GM12878 (cell line): ENCODE results near the gene AHCYL2. TPM values are rescaled to one million over a fixed set of nuclear protein-coding genes. Genes with fewer than 3 reads are reported as not detected.

ENCODE experiments used
- ATF7 ChIP-seq: fragments of 450-650 bp; IDR thresholded peaks from 2 replicates; pipeline ENCODE4 v1.6.1; 2016; ENCODE audit warnings: low read depth, mild to moderate bottlenecking
- BCL3 ChIP-seq: IDR thresholded peaks from 2 replicates; pipeline ENCODE4 v1.6.1; 2011; ENCODE audit warnings: borderline replicate concordance, low read depth, mild to moderate bottlenecking, moderate library complexity, low read length; ENCODE audit not compliant: insufficient read depth, poor library complexity, severe bottlenecking
- BCLAF1 ChIP-seq: fragments of 450-650 bp; IDR thresholded peaks from 2 replicates; pipeline ENCODE4 v1.6.1; 2017; ENCODE audit warnings: antibody characterized with exemption, mild to moderate bottlenecking, moderate library complexity
- CBX3 ChIP-seq: fragments of 200-600 bp; sonication (generic); IDR thresholded peaks from 2 replicates; pipeline ENCODE4 v1.6.1; 2016; ENCODE audit warnings: low read depth, borderline replicate concordance
- CHD1 ChIP-seq: IDR thresholded peaks from 2 replicates; pipeline ENCODE4 v1.6.1; 2012; ENCODE audit warnings: low read depth, low read length, improper control_type of control experiment
- CHD4 ChIP-seq: fragments of 200-600 bp; sonication (generic); IDR thresholded peaks from 2 replicates; pipeline ENCODE4 v1.6.1; 2016; ENCODE audit warnings: mild to moderate bottlenecking
- EZH2 ChIP-seq: IDR thresholded peaks from 2 replicates; pipeline ENCODE4 v1.6.1; 2012; ENCODE audit warnings: low read depth, mild to moderate bottlenecking, control low read depth, inconsistent platforms, low read length, borderline replicate concordance; ENCODE audit not compliant: control insufficient read depth
- JUNB ChIP-seq: IDR thresholded peaks from 2 replicates; pipeline ENCODE4 v1.6.1; 2016; ENCODE audit warnings: antibody characterized with exemption, mild to moderate bottlenecking
- LARP7 ChIP-seq: fragments of 450-650 bp; IDR thresholded peaks from 2 replicates; pipeline ENCODE4 v1.6.1; 2017; ENCODE audit warnings: mild to moderate bottlenecking
- MAX ChIP-seq: IDR thresholded peaks from 2 replicates; pipeline ENCODE4 v1.6.1; 2012; ENCODE audit warnings: low read depth, low read length, improper control_type of control experiment
- MEF2A ChIP-seq: IDR thresholded peaks from 2 replicates; pipeline ENCODE4 v1.6.1; 2011; ENCODE audit warnings: low read depth, mild to moderate bottlenecking, low read length, moderate library complexity; ENCODE audit not compliant: insufficient read depth
- MTA3 ChIP-seq: IDR thresholded peaks from 2 replicates; pipeline ENCODE4 v1.6.1; 2012; ENCODE audit warnings: low read length, inconsistent platforms, borderline replicate concordance
- NFXL1 ChIP-seq: fragments of 450-650 bp; IDR thresholded peaks from 2 replicates; pipeline ENCODE4 v1.6.1; 2017; ENCODE audit warnings: antibody characterized with exemption, mild to moderate bottlenecking, borderline replicate concordance
- NKRF ChIP-seq: fragments of 450-650 bp; conservative IDR thresholded peaks from 2 replicates; pipeline ENCODE4 v1.6.1; 2017; ENCODE audit warnings: mild to moderate bottlenecking, moderate library complexity
- RELA ChIP-seq: fragments of 450-650 bp; IDR thresholded peaks from 2 replicates; pipeline ENCODE4 v1.8.0; 2014; ENCODE audit warnings: borderline replicate concordance; ENCODE audit not compliant: partially characterized antibody
- RUNX3 ChIP-seq: IDR thresholded peaks from 2 replicates; pipeline ENCODE4 v1.6.1; 2012; ENCODE audit warnings: low read length, inconsistent platforms
- SMAD1 ChIP-seq: fragments of 450-650 bp; IDR thresholded peaks from 2 replicates; pipeline ENCODE4 v1.6.1; 2018; ENCODE audit warnings: mild to moderate bottlenecking, low read depth; ENCODE audit not compliant: partially characterized antibody
- SMAD5 ChIP-seq: IDR thresholded peaks from 2 replicates; pipeline ENCODE4 v1.6.1; 2016; ENCODE audit warnings: antibody characterized with exemption, low read depth
- SREBF1 ChIP-seq: IDR thresholded peaks from 2 replicates; pipeline ENCODE4 v1.6.1; 2012; ENCODE audit warnings: mild to moderate bottlenecking, low read length
- TBL1XR1 ChIP-seq: IDR thresholded peaks from 2 replicates; pipeline ENCODE4 v1.6.1; 2012; ENCODE audit warnings: low read depth, low read length, improper control_type of control experiment
- TCF7 ChIP-seq: IDR thresholded peaks from 2 replicates; pipeline ENCODE4 v1.6.1; 2014; ENCODE audit warnings: antibody characterized with exemption, borderline replicate concordance
- USF2 ChIP-seq: IDR thresholded peaks from 2 replicates; pipeline ENCODE4 v1.6.1; 2011; ENCODE audit warnings: low read depth, low read length, improper control_type of control experiment, borderline replicate concordance
- ZBED1 ChIP-seq: IDR thresholded peaks from 2 replicates; pipeline ENCODE4 v1.6.1; 2016; ENCODE audit warnings: borderline replicate concordance
- ZSCAN29 ChIP-seq: fragments of 450-650 bp; IDR thresholded peaks from 2 replicates; pipeline ENCODE4 v1.6.1; 2017; ENCODE audit warnings: mild to moderate bottlenecking, moderate library complexity
- polyA plus RNA-seq, 11 experiments: library from polyadenylated mRNA; depleted of rRNA in 4 of 11; unstranded in 6 of 11; stranded (reverse) in 5 of 11; fragments of >200 nt; fragmentation: Nextera tagmentation in 4 of 11; fragmentation: Illumina TruSeq in 1 of 11; extraction: Ambion mirVana in 4 of 11; extraction: Trizol in 1 of 11; gene quantifications; 1 replicate in 1 of 11; 2 replicates in 10 of 11; pipeline versions ENCODE4 v1.2.1 to v1.2.3, GENCODE V29; 2011 to 2016; ENCODE audit warnings: inconsistent platforms in 2 of 11, missing spikeins in 2 of 11, low read depth in 1 of 11
- total RNA-seq, 4 experiments: library from RNA; depleted of rRNA in 3 of 4; stranded (reverse); fragments of >200 nt in 3 of 4; fragmentation: Illumina TruSeq in 1 of 4; extraction: Trizol in 1 of 4; gene quantifications; 2 replicates each; pipeline versions ENCODE4 v1.2.1 to v1.2.3, GENCODE V29; 2013 to 2021

The AHCYL2 gene
- total and polyA plus RNA-seq, 10 of the 15 experiments (the other 5 are each of a cell fraction or from before 2014, with no cell fraction given) = 1.7 to 29.1 (median 5.4) TPM

- TF ChIP-seq USF2 (peak; percentile 91), ZBED1 (no peak), CHD4 (no peak), LARP7 (peak; percentile 65), MAX (peak; percentile 91), NKRF (0 out of 2 replicates have a peak, but pooled peaks have one; percentile 18), ATF7 (peak; percentile 63; the same call in 1 of the 2 replicates), SMAD5 (peak; percentile 42; the same call in 1 of the 2 replicates), EZH2 (no peak), TBL1XR1 (peak; percentile 63; the same call in 1 of the 2 replicates), BCL3 (no peak), ZSCAN29 (no peak), MEF2A (no peak), NFXL1 (no peak), JUNB (no peak), RUNX3 (peak; percentile 55), SMAD1 (no peak), RELA (peak; percentile 71), CBX3 (no peak), SREBF1 (peak; percentile 85), CHD1 (no peak), TCF7 (no peak), BCLAF1 (no peak), MTA3 (no peak)
Observed at GRCh38 chr7:129224251-129225205, at the start of gene AHCYL2 (continued).
